DMS153 treated with DMSO at 0.1 percent for 48 hours (cell line): ENCODE measurements around the gene KDELR3.

Experiments
- DNase-seq: peaks from one replicate; lab custom pipeline; 2025; ENCODE audit not compliant: unreplicated experiment; lab: John Stamatoyannopoulos, UW

The KDELR3 gene

DNA sequence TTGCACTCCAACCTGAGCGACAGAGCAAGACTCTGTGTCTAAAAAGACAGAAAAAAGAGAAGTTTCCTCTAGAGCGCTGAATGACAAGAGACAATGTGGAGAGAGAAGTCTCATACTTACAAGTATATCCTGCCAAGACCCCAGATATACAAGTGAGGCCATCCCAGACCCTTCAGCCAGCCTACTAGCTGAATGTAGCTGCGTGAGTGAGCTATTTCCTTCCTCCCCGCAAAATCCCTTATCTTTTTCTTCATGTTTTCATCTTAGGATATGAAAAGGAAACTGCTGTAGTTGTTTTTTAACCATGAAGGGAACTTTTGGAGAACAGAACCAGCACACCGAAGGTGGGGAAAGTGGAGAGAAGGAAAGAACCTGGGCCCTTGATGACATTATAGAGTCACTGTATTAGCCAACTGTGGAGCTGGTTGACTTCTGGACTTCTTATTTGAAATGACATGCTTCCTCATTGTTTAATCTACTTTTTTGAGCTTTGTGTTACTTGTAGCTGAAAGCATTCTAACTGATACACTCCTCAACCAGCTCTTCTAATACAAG, 42.6 kb downstream of the KDELR3 start:
- no peak for DNase-seq

DNA sequence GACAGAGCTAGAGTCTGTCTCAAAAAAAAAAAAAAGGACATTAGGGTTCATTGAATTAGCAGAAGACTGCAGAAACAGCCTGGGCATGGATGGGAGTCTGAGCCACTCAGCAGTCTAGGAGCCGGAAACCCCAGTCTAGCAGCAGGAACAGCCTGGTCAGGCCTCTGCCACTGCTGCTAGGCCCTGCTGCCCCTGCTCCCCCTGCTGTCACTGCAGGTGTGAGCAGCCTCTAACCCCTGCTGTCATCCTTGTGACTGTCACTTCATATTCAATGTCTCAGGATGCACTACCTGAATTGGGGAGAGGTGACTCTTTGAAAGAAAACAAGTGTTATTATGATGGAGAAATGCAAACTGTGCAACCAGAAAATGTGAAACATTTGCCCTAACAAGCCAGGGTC, 45.2 kb downstream of the KDELR3 start:
- DNase-seq, result no peak

DNA sequence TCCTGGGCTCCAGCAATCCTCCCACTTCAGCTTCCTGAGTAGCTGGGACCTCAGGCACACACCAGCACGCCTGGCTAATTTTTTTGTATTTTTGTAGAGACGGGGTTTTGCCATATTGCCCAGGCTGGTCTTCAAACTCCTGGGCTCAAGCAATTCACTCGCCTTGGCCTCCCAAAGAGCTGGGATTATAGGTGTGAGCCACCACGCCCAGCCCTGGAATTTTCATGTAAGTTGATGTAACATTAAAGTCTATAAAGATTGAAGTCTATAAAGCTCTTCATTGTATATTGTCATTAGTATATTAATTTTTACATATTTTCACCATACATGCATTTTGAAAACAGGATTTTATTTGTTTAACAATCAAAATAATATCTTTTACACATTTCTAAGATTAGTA, 50.7 kb downstream of the KDELR3 start:
- no peak for DNase-seq

DNA sequence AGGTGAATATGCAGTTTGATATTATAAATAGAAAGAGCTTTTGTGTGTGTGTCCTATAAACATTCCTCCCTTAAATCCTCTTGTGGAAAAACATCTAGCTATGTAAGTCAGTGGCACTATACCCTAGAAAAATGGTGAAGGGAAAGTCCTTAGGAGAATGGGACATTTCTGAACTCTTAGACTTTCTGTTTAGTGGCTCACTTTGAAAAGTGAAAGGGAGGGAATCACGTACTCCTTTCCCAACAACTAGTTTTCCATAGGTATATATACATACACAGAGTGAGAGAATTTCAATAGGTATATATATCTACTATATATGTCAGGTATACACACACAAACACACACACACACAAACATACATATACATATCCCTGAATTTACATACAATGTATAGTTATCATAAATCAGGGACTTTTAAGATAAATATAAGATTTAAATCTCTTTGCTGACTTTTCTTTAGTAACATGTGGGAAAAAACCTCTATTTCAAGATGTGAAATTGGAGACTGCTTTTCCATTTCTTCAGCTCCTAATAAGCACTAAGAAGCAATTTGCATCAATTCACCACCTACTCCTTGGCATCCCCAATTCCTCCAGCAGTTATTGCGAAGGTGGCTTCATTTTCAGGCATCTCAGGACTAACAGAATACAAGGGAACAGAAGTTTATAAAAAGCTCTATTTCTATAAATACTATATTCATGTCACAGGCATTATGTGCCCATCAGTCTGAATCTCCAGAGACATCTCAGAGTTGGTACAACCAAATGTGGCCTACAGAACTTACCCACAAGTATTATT, 51.8 kb downstream of the KDELR3 start:
- no peak for DNase-seq

DNA sequence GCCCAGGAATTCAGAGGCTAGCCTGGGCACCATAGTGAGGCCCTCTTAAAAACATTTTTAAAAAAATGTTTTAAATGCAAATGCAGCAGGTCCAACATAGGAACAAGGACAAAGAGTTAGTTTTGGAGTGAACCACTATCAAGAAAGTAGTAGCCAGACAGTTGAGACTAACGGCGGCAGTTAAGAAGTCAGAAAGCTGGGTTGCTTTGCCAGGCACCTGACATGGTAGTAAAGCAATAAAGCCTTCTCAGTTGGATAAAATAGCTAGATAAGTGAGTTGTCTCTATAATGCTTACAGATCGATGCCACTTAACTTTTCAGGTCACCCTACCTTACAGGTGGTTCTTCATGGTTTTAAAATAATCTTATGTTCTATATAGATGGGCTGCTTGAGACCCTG, 55.1 kb downstream of the KDELR3 start:
- DNase-seq, result no peak

DNA sequence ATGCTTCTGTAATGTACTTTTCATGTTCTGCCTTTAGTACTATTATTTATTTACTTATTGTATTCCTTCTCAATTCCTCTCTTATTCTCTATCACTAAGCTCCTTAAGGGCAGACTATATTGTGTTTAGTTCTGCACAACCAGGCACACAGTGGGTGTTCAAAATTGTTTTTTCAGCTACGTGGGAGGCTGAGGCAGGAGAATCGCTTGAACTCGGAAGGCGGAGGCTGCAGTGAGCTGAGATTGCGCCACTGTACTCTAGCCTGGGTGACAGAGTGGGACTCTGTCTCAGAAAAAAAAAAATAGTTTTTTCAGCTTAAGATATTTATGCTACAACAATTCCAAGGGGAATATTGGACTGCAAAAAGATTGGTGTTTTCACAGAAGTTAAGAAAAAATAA, 55.6 kb downstream of the KDELR3 start:
- DNase-seq, result no peak

DNA sequence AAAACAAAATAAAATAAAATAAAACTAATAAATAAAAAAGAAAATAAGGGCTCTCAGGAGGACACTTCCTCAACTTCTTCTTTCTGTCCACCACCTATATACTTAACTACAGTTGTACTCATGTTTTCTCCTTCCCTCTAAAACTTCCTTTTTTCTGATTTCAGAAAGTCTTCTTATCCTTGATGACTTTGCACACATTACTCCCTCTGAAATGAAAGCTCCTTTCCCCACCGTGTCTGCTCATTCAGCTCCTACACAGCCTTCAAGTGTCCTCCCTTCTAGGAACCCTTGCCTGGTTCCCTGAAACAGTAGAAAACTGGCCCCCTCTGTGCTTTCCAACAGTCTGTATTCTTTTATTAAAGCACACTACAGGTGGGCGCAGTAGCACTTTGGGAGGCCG, 56.5 kb downstream of the KDELR3 start:
- no peak for DNase-seq

DNA sequence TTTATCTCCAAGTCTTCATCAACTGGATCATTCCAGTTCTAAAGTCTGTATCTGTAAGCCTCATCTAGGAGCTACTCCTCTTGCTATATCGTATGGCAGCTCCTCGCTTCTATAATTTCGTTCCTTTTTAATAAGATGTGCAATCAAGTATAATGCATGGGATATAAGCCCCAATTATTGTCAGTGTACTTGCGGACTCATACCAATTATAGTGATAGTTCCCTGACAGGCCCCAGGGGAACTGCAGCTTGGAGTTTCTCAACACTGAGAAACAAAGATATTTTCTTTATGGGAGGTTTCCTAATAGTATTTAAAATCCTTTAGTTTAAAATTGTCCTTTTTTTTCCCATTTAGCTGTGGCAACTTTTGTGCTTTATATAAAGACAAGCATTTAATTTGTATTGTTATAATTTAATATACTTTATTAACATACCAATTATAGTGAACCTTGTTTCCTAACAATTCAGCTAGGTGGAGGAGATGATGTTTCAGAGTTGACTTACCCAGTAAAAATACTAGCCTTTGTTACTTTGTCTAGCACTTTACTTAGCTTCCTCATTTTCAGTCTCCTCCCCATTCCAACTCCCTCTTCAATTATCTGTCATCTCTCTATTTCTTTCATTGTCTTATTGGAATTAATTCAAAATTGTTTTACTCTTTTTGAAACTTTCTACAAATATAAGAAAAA, 63.5 kb downstream of the KDELR3 start:
- DNase-seq, result no peak
